ENCODE data around the gene TMEM38A.

The TMEM38A gene

GRCh38 chr19:16660763-16661479 is at the start of gene TMEM38A:
TSS of gene TMEM38A (plus strand) at chr19:16661139. CDS start at chr19:16661218, 79 bp downstream.
- DNase-seq, result no peak

- DNase-seq, result no peak
Observed at GRCh38 chr19:16612636-16613035, 48.3 kb upstream of the TMEM38A start.

- DNase-seq, result no peak
Observed at GRCh38 chr19:16613841-16614240, 47.1 kb upstream of the TMEM38A start.

- no peak for DNase-seq
Observed at GRCh38 chr19:16614941-16615340, 46.0 kb upstream of the TMEM38A start.

- DNase-seq, result no peak
Observed at GRCh38 chr19:16615808-16616207, 45.1 kb upstream of the TMEM38A start.

- no peak for DNase-seq
Observed at GRCh38 chr19:16618248-16618647, 42.7 kb upstream of the TMEM38A start.

- no peak for DNase-seq
Observed at GRCh38 chr19:16619457-16619856, 41.5 kb upstream of the TMEM38A start.

GRCh38 chr19:16620018-16620417 is 40.9 kb upstream of the TMEM38A start:
- DNase-seq, result no peak

- no peak for DNase-seq
Observed at GRCh38 chr19:16620584-16620983, 40.4 kb upstream of the TMEM38A start.

GRCh38 chr19:16621165-16621800 is 39.7 kb upstream of the TMEM38A start:
- DNase-seq, result no peak

- no peak for DNase-seq
Observed at GRCh38 chr19:16623066-16623465, 37.9 kb upstream of the TMEM38A start.

GRCh38 chr19:16623576-16623975 is 37.4 kb upstream of the TMEM38A start:
- no peak for DNase-seq

GRCh38 chr19:16624236-16624635 is 36.7 kb upstream of the TMEM38A start:
- no peak for DNase-seq

- no peak for DNase-seq
Observed at GRCh38 chr19:16625163-16625958, 35.6 kb upstream of the TMEM38A start.

GRCh38 chr19:16626796-16627192 is 34.1 kb upstream of the TMEM38A start:
- no peak for DNase-seq

GRCh38 chr19:16627193-16627927 is 33.6 kb upstream of the TMEM38A start:
- no peak for DNase-seq

- no peak for DNase-seq
Observed at GRCh38 chr19:16627928-16628182, 33.1 kb upstream of the TMEM38A start.

- DNase-seq, result peak; percentile 80
Observed at GRCh38 chr19:16628183-16628983, 32.6 kb upstream of the TMEM38A start, which contains the start of gene MED26. TSS of gene MED26 (minus strand) at chr19:16628204. CDS start at chr19:16627943, 261 bp downstream.

GRCh38 chr19:16628984-16629691 is 31.8 kb upstream of the TMEM38A start:
- DNase-seq, result no peak

- no peak for DNase-seq
Observed at GRCh38 chr19:16631465-16631864, 29.5 kb upstream of the TMEM38A start.

- DNase-seq, result no peak
Observed at GRCh38 chr19:16637535-16637934, 23.4 kb upstream of the TMEM38A start.

GRCh38 chr19:16638666-16639065 is 22.3 kb upstream of the TMEM38A start:
- DNase-seq, result no peak

Measured in NCI-H1694 (cell line).